HPDE6-E6E7 (cell line): ENCODE data around the gene TMSB4X.
"Not testable (repeated sequence)": the region's sequence is repeated elsewhere in the genome, so short reads cannot be mapped to it uniquely, and the experiment has no call there.

ENCODE experiments used
- DNase-seq: peaks from one replicate; pipeline ENCODE4 v3.0.0; 2011; ENCODE audit warnings: missing footprints; ENCODE audit errors: extremely low spot score

The TMSB4X gene

DNA sequence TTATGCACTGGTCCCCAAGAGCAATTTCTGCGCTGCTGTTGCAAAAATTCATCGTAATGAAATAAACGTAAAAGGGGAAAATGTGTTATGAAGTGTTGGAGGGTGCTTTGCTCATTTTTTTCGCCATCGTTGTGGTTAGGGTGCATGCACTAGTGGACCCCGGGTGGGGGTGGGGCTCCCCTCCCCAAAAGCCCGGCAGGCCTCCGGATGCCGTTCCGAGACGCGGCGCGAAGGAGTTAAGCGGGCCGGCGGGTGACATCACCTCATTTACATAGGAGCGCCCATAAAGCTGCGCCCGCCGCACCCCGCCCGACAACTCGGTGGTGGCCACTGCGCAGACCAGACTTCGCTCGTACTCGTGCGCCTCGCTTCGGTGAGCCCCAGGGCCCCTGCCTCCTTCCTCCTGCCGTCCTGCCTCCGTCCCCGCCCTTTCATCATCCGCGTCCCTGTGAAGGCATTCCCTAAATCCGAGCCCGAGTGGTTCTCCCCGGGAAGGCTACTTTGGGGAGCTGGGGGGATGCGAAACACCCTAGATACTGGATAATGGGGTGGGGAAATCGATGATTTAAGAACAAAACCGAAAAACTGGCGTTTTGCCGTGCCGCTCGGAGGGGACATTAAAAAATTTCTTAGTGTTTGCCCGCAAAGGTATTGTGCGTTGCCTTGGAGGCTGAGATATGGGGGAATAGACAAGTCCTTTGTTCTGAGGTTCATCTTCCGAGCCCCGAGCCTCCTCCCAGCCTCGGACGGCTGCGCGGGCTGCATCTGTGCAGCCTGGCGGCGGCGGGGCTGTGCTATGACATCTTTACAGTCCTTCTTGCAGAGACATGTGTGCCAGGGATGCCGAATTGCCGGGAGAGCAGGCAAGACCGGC is at the start of gene TMSB4X:
Gene TMSB4X, plus strand, starts transcription at position 315 of the 874 bp plus-strand sequence.
- no peak for DNase-seq

DNA sequence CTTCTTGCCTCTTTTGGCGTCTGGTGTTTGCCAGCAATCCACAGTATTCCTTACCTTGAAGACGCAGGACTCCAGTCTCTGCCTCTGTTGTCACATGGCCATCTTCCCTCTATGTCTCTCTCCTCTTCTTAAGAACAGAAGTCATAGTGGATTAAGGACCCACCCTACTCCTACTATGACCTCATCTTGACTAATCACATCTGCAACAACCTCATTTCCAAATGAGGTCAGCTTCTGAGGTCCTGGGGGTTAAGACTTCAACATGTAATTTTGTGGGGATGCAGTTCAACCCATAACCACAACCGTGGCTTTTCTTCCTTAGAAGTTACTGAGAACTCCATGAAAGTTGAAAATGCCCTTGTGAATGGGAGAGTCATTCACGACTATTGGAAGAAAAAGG is 45.2 kb upstream of the TMSB4X start:
- DNase-seq = no peak

DNA sequence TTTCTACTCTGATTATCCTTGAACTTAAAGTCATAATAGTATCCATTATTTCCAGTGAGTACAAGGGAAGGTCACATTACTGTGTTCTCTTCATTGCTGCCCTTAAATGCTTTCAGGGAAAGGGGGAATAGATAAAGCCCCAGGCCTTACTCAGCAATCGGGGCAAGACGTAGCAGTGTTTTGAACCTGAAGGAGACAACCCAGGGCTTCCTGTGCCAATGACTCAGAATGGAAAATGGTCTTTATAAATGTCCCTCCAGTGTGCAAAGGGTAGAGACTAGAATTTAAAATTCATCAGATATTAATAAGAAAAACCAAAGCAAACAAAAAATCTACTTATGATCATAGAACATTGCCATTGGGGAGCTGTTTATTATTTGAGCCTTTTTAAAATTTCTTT is 44.8 kb upstream of the TMSB4X start:
- no peak for DNase-seq

DNA sequence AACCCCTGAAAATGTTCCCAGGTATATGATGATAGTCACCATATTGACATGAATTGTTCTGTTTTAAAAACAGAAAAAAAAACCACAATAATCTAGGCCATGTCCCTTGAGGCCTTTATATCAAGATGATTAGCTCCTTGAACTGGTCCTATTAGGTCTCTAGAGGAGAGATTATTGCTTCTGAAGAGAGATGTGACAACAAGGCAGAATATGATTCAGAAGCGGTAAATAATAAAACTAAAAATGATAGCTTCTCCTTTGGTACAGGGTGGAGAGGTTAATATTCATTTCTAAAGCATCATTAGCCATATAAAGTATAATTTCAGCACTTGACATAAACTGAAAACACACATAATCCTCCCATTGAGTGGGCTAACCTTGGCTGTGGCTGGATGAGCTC is 42.7 kb upstream of the TMSB4X start:
- DNase-seq = no peak

DNA sequence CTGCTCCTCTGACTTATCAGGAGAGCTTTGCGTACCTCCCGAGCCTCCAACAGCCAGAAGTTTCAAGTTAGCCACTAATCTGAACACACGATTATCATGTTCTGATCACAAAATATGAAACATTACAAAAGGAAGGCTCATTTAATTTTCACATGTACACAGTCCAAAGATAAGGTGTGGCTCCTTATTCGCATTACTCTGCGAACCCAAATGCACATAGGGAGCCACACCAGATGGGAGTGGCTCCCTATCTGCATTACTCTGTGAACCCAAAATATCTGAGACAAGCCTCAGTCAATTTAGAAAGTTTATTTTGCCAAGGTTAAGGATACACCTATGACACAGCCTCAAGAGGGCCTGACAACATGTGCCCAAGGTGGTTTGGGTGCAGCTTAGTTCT is 40.1 kb upstream of the TMSB4X start:
- no peak for DNase-seq

DNA sequence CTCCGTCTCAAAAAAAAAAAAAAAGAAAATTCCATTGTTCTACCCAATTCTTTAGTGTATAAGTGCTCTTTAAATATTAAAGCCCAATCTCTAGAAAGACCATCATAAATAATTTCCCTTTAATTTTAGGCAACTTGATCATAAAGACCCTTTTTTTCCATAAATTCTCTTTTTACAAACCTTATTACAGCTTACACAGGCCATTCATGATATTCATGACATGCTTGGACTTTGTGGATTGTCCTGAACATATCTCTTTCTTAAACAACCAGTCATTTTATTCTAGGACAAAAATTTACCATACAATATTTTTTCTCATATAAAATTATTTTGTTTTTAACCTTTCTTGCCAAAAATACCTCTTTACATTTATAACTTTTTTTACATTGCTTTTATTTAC is 38.0 kb upstream of the TMSB4X start:
- no peak for DNase-seq

DNA sequence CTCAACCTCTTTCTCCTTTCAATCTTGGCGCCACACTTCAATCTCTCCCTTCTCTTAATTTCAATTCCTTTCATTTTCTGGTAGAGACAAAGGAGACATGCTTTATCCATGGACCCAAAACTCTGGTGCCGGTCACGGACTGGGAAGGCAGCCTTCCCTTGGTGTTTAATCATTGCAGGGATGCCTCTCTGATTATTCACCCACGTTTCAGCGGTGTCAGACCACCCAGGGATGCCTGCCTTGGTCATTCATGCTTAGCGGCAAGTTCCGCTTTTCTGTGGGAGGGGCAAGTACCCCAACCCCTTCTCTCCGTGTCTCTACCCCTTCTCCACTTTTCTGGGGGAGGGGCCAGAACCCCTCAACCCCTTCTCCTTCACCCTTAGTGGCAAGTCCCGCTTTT is 34.4 kb upstream of the TMSB4X start:
- not testable (repeated sequence) for DNase-seq

DNA sequence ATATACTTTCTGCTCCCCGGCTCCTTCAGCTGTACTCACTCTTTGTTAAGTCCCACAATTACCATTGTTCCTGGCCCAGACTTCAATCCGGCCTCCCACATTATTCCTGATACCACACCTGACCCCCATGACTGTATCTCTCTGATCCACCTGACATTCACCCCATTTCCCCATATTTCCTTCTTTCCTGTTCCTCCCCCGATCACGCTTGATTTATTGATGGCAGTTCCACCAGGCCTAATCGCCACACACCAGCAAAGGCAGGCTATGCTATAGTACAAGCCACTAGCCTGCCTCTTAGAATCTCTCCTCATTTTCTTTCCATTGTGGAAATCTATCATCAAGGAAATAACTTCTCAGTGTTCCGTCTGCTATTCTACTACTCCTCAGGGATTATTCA is 31.3 kb upstream of the TMSB4X start:
- not testable (repeated sequence) for DNase-seq

DNA sequence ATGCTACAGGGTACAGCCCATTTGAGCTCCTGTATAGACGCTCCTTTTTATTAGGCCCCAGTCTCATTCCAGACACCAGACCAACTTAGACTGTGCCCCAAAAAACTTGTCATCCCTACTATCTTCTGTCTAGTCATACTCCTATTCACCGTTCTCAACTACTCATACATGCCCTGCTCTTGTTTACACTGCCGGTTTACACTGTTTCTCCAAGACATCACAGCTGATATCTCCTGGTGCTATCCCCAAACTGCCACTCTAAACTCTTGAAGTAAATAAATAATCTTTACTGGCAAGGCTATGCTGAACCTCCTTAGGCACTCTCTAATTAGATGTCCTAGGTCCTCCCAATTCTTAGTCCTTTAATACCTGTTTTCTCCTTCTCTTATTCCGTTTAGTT is 30.5 kb upstream of the TMSB4X start:
- DNase-seq = not testable (repeated sequence)

DNA sequence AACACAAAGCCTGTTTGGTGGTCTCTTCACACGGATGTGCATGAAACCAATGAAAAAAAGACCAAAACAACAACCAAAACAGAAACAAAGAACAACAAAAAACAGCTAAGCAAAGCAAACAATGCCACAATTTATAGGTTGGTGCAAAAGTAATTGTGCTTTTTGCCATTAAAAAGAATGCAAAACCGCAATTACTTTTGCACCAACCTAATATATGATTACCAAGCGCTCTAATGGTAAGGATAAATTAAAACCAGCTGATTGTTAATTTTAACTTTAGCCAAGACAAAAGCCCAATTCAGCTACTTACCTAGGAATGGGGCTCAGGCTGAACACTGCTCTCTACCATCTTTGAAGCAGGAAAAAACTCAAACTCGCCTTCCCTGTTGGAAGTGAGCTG is 29.4 kb upstream of the TMSB4X start:
- DNase-seq = no peak

DNA sequence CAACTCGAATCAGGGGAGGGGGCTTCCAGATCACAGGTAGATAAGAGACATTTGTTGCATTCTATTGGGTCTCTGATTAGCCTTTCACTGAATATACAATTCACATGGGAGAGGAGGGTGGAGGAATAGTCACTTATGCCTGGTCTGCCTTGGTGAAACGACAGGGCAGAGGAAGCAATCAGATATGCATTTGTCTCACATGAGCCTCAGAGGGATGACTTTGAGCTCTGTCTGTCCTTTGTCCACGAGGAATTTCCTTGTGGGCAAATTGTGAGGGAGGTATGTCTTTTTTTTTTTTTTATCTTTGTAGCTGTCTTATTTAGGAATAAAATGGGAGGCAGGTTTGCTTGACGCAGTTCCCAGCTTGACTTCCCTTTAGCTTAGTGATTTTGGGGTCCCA is 28.5 kb upstream of the TMSB4X start:
- no peak for DNase-seq

DNA sequence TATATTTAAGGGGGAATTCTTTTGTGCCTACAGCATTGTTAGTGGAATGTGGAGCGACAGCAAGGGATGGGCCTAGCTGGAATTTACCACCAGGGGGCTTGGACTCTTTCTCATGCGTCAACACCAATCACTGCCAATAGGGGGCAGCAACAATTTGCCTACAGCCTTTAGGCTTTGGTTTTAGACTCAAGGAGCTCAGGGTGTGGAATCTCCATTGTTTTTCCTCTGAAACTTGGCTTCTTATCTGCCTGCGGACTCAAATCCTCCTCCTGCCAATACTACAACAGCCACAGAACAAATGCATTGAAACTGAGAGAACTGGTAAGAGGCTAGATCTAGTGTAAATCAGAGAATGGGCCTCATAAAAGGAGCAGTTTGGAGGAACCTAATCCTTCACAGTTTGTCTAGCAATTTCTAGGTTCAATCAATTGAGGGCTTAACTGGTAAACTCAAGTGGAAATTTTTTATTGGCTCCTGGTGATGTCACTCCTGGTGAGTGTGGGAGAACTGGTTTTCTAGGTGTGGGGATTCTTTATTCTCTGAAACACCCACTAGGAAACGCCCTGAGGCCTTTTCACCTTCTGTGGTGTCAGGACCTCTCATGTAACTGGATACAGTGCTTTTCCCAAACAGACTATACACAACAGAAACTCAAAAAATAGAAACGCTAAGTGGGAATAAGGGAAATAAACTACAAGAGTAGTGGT is 27.9 kb upstream of the TMSB4X start:
- peak; percentile 72 for DNase-seq

DNA sequence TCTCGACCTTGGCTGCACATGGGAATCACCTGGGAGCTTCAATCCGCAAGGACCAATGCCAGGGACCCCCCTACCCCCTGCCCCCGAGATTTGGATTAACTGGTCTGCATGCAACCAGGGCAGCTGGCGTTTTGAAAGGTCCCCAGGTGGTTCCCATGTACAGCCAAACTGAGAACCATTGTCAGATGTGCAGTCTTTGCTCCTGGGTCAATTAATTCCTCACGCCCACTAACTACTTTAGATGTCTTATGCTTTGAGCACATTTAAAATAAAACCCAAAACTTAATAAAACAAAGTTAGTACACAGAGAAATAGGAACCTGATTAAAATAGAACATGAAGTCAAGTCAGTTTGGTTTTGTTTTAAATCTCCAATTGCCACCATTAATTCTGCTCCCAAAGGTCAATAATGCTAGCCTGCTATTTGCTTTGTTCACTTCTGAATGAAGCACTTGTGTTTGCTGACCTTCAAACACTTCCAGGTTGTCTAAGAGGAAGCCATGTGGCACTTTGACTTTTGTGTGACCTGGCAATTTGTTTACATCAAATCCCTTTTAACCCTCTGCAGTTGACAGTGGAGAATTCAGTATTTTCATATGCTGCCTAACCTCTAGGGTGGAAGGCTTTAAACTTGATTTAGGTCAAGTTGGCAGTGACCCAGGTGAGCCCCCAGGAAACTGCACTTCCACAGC is 27.2 kb upstream of the TMSB4X start:
- no peak for DNase-seq

DNA sequence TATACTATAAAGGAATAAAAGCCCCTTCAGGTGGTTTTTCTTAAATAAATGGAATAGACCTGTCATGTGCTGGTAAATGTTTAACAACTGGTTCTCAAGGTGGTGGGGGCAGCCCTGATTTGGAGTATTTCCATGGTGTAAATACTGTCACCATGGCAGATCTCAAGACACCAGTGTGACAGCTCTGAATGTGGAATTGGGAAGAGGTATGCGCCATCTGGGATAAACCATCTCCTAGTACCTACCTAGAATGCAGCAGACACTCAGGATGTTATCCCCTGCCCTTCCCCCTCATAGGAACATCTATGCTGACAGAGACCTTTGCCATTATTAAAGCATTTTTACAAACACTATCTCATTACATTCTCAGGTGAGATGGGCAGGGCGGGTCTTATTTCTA is 26.4 kb upstream of the TMSB4X start:
- DNase-seq = no peak

DNA sequence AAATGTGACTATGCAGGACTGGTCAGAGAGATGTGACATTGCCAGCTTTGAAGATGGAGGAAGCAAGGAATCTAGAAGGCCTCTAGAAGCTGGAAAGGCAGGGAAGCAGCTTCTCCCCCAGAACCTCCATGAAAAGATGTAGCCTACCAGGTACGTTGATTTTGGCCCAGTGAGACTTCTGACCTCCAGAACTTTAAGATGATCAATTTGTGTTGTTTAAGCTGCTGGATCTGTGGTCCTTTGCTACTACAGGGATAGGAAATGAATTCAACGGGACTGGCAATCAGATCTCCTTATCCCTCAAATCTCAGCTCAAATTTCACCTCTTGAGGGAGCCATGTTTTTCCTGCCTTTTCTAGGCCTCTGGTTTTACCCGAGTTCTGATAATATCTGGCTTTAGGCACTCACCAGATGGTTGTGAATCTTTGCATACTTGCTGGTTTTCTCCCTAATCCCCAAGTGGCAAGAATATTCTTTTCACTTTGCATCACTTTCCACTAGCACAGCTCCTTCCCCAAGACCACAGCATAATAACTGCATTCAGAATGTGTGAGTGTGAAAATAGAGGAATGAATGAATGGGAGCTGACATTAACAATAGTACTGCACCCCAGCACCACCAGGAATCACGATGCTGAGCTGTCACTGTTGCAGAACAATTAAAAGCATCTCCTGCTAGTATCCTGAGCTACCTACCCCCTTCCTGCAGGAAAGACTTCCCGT is 25.5 kb upstream of the TMSB4X start:
- no peak for DNase-seq

DNA sequence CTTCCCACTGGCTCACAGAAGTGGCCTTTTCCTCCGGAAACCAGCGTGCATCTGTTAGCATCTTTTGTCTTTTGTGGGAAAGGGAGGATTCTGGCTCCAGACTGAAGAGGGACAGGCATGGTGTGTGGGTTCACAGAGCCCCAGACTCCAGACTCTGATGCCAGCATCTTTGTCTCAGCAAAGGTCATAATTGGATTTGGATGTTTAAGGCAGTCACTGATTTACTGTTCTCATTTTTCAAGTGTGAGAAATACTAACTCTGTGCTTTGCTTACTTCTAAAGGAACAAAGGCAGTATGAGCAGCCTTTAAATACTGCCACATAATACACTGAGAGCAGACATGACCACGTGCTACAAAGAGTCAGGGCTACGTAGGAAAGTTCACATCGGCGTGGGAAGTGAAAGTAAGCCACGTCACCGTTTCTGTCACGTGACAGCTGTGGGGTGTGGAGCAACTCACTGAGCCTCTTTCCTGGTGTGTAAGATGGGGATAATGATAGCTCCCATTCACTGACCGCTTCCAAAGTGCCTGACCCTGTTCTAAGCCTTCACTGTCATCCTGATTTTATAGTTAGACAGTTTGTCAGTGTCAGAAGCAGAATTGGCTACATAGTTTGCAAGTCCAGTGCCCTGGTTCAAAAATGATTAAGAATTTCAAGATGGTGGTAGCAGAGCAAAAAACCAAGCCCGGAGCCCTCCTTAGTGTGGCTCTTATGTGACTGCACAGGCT is 24.8 kb upstream of the TMSB4X start:
- DNase-seq = peak; percentile 44

DNA sequence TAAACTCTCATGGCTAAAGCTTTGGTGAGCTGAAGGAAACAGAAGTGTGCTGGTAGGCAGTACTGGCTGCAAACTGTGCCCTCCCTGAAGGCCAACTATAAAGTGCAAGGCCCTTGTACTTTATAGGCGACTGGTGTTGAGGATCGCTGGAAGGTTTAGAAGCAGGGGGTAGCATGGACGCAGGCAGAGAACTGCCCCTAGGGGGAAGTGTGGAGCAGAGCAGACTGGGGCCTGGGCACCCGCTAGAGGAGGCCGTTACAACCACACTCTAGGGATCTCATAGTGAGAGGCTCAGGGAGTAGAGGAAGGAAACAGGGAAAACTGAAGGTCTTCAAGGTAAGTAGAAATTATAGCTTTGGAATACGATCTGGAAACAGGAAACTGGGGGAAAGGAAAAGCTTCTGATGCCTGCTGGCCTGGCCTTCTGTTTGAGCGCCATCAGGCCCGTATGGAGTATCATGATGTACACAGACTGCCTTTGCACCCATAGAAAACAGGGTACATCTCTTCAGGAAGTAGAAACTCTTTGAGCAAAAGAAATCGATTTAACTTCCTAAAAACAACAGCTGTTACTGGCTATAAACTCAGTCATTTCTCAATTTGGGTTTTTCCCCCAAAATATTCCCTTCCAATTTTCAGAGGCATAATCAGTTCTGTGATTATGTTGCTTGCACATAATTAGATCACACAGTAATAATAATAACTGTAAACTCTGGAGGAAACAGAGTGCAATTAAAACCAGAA is 23.9 kb upstream of the TMSB4X start:
- no peak for DNase-seq

DNA sequence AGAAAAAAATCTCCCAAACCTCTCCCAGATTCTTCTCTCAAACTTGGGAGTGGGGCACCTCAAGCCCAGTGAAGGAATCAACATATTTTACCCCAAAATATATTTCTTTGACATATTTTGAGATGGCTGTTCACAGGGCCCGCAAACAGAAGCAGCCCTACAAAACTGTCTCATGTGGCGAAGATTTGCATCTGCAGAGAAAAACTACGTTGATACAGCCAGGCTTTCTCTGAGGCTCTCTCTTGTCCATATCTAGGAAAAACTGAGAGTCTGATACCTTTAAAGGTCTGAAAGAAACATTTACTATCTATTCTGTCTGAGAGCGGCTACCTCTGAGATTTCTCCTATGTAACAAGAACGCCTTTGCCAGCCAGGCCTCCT is 23.3 kb upstream of the TMSB4X start:
- no peak for DNase-seq

DNA sequence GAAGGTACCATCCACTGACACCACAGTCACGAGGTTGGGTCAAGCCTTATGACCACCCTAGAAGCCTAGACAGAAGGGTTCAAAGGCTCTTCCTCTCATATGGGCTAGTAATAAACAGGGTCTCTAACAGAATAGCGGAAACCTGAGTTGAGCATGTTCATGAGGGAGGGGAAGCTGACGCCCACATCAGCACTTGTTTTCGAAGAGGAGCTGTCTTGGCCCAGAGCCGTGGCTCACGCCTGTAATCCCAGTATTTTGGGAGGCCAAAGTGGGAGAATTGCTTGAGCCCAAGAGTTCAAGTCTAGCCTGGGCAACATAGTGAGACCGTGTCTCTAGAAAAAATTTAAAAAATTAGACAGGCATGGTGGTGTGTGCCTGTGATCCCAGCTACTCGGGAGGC is 21.5 kb upstream of the TMSB4X start:
- DNase-seq = no peak

DNA sequence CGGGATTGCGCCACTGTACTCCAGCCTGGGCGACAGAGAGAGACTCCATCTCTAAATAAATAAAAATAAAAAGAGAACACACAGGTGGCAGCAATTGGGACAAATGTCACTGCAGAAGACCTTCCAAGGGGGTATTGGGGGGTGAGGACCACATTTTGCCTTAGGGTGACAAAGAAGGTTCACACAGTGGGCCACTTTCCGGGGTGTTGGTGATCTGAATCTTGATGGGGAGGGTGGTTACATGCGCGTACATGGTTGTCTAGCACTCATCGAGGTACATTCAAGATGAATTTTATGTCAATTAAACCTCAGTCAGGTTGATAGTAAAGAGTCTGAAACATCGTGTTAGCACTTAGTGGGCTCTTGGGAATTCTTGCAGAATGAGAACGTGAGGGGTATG is 20.5 kb upstream of the TMSB4X start:
- DNase-seq = no peak

DNA sequence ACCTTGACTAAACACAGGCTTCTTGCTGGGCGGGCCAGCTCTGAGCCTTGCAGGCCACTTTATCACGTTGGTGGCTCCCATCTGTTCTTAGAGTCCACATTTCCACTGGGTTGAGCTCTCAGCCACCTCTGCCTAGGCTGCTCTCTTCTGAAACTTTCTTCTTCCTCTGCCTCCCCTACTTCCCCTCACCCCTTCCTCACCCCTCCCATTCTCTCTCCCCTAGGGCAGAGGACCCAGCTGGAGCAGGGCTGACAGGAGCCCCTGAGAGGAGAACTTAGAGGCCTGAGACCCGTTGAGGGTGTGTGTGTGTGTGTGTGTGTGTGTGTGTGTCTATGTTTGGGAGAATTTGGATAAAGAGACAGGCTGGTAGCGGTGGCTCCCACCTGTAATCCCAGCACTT is 19.9 kb upstream of the TMSB4X start:
- DNase-seq = no peak
